Tibial artery (tissue), 4 donors: Measurements from ENCODE around the gene OBI1.
A peak's percentile ranks its signal among the peaks of the same experiment; 100 is the strongest.

Source experiments
- DNase-seq, 2 donors: peaks; one replicate each; pipeline ENCODE4 v3.0.0-alpha.2; 2019
- H3K27ac ChIP-seq, 2 donors: fragments of 200-600 bp; sonication (generic) in 1 of 2; 1 replicate in 1 of 2; 2 replicates in 1 of 2; pipeline ENCODE4 v1.5.1; 2018 to 2019; ENCODE audit warnings: mild to moderate bottlenecking in 1 of 2
- H3K27me3 ChIP-seq, 2 donors: fragments of 200-600 bp; sonication (generic) in 1 of 2; one replicate each; pipeline versions ENCODE4 v1.5.1 to v1.6.0; 2016 to 2019
- H3K36me3 ChIP-seq, 3 donors: fragments of 200-600 bp; sonication (generic) in 2 of 3; one replicate each; pipeline ENCODE4 v1.5.1; 2016 to 2019; ENCODE audit warnings: mild to moderate bottlenecking in 2 of 3
- H3K4me1 ChIP-seq, 4 donors: fragments of 200-600 bp; sonication (generic) in 2 of 4; 1 replicate in 3 of 4; 2 replicates in 1 of 4; pipeline ENCODE4 v1.5.1; 2016 to 2019
- H3K4me3 ChIP-seq, 2 donors: fragments of 200-600 bp; sonication (generic) in 1 of 2; 1 replicate in 1 of 2; 2 replicates in 1 of 2; pipeline ENCODE4 v1.5.1; 2018 to 2019; ENCODE audit warnings: mild to moderate bottlenecking in 2 of 2
- H3K9me3 ChIP-seq, 3 donors: fragments of 200-600 bp; sonication (generic) in 1 of 3; one replicate each; pipeline ENCODE4 v1.5.1; 2016 to 2019
- CTCF ChIP-seq, 2 experiments: fragments of 200-600 bp in 1 of 2; fragments of 450-650 bp in 1 of 2; IDR thresholded peaks; one replicate each; pipeline ENCODE4 v1.5.1; 2017 to 2019; ENCODE audit warnings: antibody characterized with exemption in 2 of 2, mild to moderate bottlenecking in 1 of 2, moderate library complexity in 1 of 2
- intact Hi-C: fragments of 100-400 bp; cut with DNase I; formaldehyde crosslinking; loops from one replicate; pipeline ENCODE4 v1.15.0; 2023; ENCODE audit warnings: low total_unique reads

The OBI1 gene

GRCh38 chr13:78598966-78599644, 59.9 kb downstream of the OBI1 start:
- intact Hi-C loops = no loop called here
- Histone ChIP-seq H3K9me3 (no peaks in the 10 kb centered on the region), H3K4me3 (no peak overlapping the region), H3K27me3 (peaks cover 15 to 96% of the 10 kb centered on the region in 2 donors), H3K27ac (no peak overlapping the region), H3K4me1 (peaks cover 0 to 38% (median 33%) of the 10 kb centered on the region in 4 donors), H3K36me3 (no peaks in the 10 kb centered on the region)
- TF ChIP-seq CTCF (IDR thresholded peaks at IDR 0.05) = no peak
- DNase-seq = no peak

GRCh38 chr13:78598116-78598781, 60.7 kb downstream of the OBI1 start:
- intact Hi-C loops = no loop called here
- peaks cover 15 to 96% of the 10 kb centered on the region in 2 donors for H3K27me3 ChIP-seq
- no peak for DNase-seq
- TF ChIP-seq CTCF (IDR thresholded peaks at IDR 0.05) = no peak
- H3K27ac ChIP-seq = no peak overlapping the region
- H3K4me1 ChIP-seq = peaks cover 0 to 30% (median 27%) of the 10 kb centered on the region in 4 donors
- no peaks in the 10 kb centered on the region for H3K36me3 ChIP-seq
- H3K9me3 ChIP-seq = no peaks in the 10 kb centered on the region
- no peak overlapping the region for H3K4me3 ChIP-seq

GRCh38 chr13:78597602-78597932, 61.4 kb downstream of the OBI1 start:
- H3K9me3 ChIP-seq = no peaks in the 10 kb centered on the region
- TF ChIP-seq CTCF (IDR thresholded peaks at IDR 0.05) = no peak
- peaks cover 15 to 96% of the 10 kb centered on the region in 2 donors for H3K27me3 ChIP-seq
- DNase-seq = no peak
- H3K36me3 ChIP-seq = no peaks in the 10 kb centered on the region
- H3K4me1 ChIP-seq = peaks cover 0 to 23% (median 20%) of the 10 kb centered on the region in 4 donors
- no peak overlapping the region for H3K27ac ChIP-seq
- intact Hi-C loops = no loop called here
- no peak overlapping the region for H3K4me3 ChIP-seq

GRCh38 chr13:78596736-78597601, 62.0 kb downstream of the OBI1 start:
- DNase-seq = no peak
- Histone ChIP-seq H3K27ac (no peak overlapping the region), H3K4me1 (peaks cover 0 to 19% (median 17%) of the 10 kb centered on the region in 4 donors), H3K4me3 (no peak overlapping the region), H3K9me3 (no peaks in the 10 kb centered on the region), H3K27me3 (peaks cover 15 to 98% of the 10 kb centered on the region in 2 donors), H3K36me3 (no peaks in the 10 kb centered on the region)
- intact Hi-C loops = no loop called here
- no peak for TF ChIP-seq CTCF (IDR thresholded peaks at IDR 0.05)

- H3K27me3 ChIP-seq = peaks cover 15 to 100% of the 10 kb centered on the region in 2 donors
- no peaks in the 10 kb centered on the region for H3K9me3 ChIP-seq
- H3K4me1 ChIP-seq = peaks cover 0 to 15% (median 13%) of the 10 kb centered on the region in 4 donors
- intact Hi-C loops = no loop called here
- H3K36me3 ChIP-seq = no peaks in the 10 kb centered on the region
- TF ChIP-seq CTCF (IDR thresholded peaks at IDR 0.05) = no peak
- H3K27ac ChIP-seq = no peak overlapping the region
- H3K4me3 ChIP-seq = peak overlapping the region in 1 of 2 donors; percentile 12
- DNase-seq = no peak
Observed at GRCh38 chr13:78596399-78596735, 62.6 kb downstream of the OBI1 start.
